Measurements from ENCODE around the gene PCLO.
"Not testable (repeated sequence)": the region's sequence is repeated elsewhere in the genome, so short reads cannot be mapped to it uniquely, and the experiment has no call there.

PCLO gene

DNA sequence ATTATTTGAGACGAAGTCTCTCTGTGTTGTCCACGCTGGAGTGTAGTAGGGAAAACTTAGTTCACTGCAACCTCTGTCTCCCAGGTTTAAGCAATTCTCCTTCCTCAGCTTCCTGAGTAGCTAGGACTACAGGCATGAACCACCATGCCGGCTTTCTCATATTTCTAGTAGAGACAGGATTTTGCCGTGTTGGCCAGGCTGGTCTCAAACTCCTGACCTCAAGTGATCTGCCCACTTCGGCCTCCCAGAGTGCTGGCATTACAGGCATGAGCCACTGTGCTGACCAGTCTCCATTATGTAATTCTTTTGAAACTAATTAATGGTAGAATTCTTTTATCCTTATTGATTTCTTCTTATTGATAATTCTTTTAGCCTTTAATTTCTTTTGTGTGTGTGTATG, 32.5 kb downstream of the PCLO start:
- DNase-seq = no peak

DNA sequence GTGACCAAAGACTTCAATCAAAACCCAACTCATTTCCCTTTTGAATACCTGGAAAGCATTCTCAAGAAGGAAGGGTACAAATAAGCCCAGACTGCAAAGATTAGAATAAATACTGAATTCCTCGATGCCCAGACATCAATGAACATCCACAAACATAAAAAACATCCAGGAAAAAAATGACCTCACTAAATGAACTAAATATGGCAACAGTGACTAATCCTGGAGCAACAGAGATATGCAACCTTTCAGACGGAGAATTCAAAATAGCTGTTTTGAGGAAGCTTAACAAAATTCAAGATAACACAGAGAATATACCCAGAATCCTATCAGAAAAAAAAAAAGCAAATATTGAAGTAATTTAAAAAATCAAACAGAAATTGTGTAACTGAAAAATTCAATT, 43.2 kb downstream of the PCLO start:
- no peak for DNase-seq

DNA sequence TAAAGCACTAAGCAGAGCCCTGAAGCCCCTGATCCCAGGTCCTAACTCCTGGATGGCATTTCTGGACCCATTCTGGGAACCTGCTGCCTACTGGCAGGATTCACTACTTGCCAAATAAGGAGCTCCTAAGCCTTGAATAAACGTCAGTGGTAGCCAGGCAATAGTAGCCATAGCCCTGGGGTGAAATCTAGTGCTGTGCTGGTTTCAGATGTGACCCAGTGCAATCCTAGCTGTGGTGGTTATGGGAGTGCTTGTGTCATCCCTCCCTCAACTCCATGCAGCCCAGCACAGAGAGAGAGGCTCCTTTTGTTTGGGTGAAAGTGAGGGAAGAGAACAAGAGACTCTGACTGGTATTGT, 43.7 kb downstream of the PCLO start:
- no peak for DNase-seq

- no peak for DNase-seq
Observed at GRCh38 chr7:83118347-83119025, 44.2 kb downstream of the PCLO start.

DNA sequence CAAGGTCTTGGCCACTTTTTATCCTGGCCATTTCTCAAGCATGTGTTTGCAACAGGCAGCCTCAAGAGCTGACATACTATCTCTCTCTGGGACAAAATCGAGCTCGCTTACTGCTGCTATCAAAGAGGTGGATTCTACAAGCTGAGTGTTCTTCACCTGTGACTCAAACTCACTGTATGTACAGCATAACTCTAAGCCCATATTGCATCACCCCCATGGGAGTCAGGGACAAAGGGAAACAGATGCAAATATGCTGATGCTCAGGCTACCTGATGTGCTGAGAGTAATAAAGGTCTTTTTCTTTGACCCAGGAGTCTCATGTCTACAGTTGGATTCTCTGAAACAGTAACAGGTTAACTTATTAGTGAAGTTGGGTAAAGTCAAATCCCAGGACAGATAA, 45.2 kb downstream of the PCLO start:
- DNase-seq = no peak

DNA sequence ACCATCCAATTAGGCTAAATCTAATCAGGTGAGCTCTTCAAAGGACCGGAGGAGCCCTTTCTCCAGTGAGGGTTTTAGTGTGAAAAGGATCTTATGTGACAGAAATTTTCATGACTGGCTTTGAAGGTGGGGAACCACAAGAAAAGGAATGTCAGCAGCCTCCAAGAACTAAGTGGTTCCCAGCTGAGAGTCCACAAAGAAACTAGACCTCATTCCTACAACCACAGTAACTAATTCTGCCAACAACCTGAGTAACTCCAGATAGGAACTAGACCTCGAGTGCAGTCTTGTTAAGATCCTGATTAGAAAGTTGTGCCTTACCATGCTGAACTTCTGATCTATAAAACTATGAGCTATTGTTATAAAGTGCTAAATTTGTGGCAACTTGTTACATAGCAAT, 51.3 kb downstream of the PCLO start:
- no peak for DNase-seq

DNA sequence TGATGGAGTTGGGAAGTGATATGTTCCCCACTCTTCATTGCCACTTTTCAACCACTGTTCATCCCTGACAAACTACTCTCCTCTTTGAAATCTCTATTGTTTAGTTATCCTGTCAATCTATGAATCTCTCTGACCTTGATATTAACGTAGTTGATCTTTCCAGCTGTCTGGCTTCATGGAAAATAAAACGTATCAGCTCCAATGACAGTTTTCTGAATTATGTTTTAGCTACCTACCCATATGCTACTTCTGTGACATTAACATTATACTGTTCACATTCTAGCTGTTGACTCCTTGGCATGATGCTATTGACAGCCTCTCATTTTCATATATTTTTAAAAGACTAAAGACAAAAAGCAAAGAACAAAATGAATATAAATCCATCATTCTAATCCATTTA, 53.3 kb downstream of the PCLO start:
- DNase-seq = no peak

DNA sequence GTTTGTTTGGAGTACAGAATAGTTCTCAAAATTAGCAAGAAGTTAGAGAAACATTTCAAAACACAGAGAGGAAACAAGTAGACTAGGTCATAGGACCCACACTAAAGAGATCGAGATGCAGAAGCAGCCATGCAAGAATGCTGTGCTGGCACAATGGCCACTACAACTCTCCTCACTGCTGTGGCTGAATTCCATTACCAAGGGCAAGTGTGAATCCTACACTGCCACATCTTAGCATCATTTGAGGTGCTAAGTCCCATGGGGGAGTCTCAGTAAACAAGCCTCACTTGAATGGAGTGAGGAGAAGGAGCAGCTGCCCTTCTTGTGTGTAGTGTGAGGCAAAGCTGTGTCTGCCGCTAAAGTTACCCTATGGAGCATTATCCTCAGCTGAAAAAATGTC, 56.7 kb downstream of the PCLO start:
- DNase-seq = no peak

GRCh38 chr7:83105063-83105462, 57.6 kb downstream of the PCLO start:
- no peak for DNase-seq

DNA sequence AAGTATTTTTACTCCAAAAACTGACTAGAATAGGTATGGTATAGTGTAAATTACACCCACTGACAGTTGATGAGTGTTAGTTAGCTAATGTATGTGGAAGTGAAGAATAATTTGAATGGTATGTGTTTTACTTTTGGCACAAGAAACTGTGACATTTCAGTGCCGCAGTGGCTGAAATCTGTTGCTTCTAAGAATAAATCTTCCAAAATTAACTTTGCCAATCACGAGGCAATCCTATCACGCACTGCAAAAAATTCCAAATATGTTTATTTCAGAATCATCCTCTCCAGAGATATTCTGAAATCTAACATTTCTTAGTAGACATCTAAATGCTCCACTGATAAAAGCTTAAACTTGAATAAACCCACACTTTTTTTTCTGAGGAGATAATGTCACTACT, 61.2 kb downstream of the PCLO start:
- no peak for DNase-seq

GRCh38 chr7:83096065-83096580, 66.6 kb downstream of the PCLO start:
- no peak for DNase-seq

GRCh38 chr7:83085299-83085698, 77.4 kb downstream of the PCLO start:
- DNase-seq = no peak

- DNase-seq = not testable (repeated sequence)
Observed at GRCh38 chr7:83079879-83080278, 82.8 kb downstream of the PCLO start.

GRCh38 chr7:83077328-83077727, 85.4 kb downstream of the PCLO start:
- DNase-seq = no peak

GRCh38 chr7:83072576-83073517, 89.8 kb downstream of the PCLO start:
- no peak for DNase-seq

DNA sequence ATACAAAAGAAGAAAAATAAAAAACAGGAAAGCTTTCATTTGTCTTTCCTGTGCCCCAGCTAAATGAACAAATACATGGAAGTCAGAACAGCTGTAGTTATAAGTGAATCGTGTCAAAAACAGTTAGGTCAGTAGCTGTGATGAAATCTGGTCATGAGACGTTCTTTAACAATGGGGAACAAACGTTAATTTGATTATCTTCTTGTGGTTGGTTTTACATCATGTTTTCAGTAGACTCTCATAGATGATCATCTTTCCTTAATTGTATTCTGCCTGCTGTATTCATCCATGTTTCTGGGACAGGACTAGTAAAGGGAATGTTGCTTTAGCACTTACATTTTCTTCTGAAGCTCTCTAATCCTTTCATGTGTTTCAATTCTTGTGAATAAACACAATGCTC, 97.0 kb downstream of the PCLO start:
- DNase-seq = no peak

- no peak for DNase-seq
Observed at GRCh38 chr7:83060218-83060617, 102.5 kb downstream of the PCLO start.

- no peak for DNase-seq
Observed at GRCh38 chr7:83058667-83059066, 104.0 kb downstream of the PCLO start.

DNA sequence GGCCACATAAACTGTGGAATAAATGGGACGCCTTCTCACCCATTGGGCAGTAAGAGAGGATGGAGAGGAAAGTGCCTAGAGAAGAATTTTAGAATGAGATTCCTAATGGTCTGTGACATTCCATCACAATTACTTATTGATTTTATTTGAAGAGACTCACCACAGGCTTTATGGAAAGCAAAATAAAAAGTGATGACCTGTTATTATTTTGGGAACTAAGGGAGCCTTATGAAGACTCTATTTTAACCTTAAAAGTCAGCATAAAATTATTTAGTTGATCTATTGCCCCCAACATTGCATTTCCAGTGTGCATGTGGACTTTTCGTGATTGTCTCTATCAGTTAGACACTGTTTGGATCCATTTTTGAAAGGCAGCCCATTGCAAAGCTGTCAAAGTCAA, 107.5 kb downstream of the PCLO start:
- no peak for DNase-seq

GRCh38 chr7:83054472-83054871, 108.2 kb downstream of the PCLO start:
- DNase-seq = no peak

DNA sequence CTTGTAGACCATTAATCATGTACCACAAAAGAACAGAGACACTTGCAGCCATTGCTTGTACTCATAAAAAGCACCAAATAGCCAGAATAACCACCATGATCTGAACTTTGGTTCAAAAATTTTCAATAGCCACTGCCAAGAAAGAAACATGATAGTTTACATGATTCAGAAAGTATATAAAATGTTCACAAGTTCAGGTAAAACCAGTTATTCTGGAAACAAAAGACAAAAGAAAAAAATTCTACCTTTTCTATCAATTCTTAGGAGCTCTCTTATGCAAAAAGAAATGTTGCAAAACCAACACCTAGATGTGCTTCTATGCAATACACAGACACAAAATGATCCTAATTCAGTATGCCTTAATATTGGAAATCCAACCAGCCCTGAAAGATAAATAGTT, 108.7 kb downstream of the PCLO start:
- DNase-seq = no peak

DNA sequence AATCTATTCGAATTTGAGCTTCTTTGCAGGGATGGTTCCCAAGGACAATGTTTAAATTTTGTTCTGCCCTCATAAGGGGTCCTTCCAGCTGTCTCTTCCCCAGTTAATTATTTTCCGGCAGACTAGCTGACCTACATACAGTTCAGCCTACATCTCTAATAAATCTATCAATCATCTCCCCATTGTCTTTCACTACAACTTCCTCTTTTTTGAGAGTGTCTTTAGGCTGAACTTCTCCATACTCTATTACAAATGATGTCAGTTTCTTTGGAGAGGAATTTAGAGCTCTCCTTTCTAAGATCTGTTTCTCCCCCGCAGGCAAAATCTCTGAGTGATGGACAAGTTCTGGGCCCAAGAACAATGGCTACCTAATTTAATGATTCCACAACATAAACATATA, 122.2 kb downstream of the PCLO start:
- no peak for DNase-seq

GRCh38 chr7:83038787-83039186, 123.9 kb downstream of the PCLO start:
- DNase-seq = no peak

DNA sequence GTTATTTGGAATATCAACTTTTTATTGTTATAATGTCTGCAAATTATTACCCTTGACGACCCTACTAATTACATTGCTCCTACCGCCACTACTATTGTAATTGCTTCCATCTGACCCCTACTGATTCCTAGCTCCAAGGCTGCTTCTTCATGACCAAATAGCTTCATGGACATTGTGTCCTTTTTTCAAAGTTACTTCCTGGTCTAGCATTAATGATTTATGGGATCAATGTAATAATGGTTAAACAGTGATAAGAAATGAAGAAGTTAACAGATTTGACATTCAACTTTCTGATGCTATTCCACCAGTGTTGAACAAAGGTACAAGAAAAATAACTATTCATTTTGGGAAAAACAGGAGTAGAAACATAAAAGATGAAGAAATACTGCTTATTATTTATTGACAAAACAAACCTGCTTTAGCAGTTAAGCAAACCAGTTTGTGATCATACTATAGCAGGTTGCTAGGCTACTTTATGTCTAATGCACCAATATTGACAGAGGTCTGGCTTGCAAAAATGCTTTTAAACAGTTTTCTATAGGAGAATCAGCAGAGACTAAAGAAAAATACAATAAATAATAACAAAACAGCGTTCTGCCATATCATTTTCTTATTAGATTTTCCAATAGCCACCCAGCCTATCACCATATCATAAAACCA, 125.8 kb downstream of the PCLO start:
- no peak for DNase-seq

Data from activated T-cell treated with anti-CD3 and anti-CD28 coated beads for 4 hours (primary cell).